ENCODE data around the gene JAML.

- TF ChIP-seq CTCF (IDR thresholded peaks at IDR 0.05) = no peak
- TF ChIP-seq POLR2A (IDR thresholded peaks at IDR 0.05) = no peak
Observed at GRCh38 chr11:118161786-118162185, 63.0 kb downstream of the JAML start.

Measured in heart left ventricle (tissue), 13 donors.